GM08714 (cell line): ENCODE measurements around the gene MTFP1.

Experiments
- H3K4me3 ChIP-seq: fragments of 200-500 bp; sonication (Bioruptor generic); 2 replicates; pipeline ENCODE4 v1.5.1; 2014; ENCODE audit warnings: mild to moderate bottlenecking, low read length, inconsistent platforms
- ZNF274 ChIP-seq: IDR thresholded peaks from 2 replicates; pipeline ENCODE4 v1.6.1; 2012; ENCODE audit warnings: mild to moderate bottlenecking, low read depth, low read length

The MTFP1 gene

DNA sequence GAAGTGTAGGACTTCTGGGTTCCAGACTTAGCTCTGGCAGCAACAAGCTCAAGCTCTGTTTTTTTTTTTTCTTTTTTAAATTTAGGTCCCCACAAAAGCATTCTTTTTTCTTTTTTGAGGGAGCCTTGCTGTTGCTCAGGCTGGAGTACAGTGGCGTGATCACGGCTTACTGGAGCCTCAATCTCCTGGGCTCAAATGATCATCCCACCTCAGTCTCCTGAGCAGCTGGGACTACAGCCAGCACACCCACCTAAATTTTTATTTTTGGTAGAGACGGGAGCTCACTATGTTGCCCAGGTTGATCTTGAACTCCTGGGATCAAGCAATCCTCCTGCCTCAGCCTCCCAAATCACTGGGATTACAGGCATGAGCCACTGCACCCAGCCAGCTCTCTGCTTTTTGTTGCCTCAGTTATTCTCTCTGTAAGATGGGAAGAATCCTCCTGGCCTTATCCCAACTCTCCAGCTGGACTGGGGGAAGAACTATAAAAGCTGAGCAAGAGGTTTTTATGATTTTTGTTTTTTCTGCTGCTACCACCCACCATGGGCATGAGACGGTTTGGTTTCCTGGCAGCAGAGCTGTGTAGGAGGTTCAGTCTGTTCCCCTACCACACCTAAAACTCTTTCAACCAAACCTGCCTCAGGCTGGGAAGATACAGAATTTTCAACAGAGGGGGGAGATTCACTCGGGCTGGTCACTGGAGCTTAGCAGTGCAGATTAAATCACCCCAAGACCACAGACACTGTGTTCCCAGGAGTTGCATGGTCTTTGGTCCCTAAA lies 11.6 kb upstream of the MTFP1 start:
- H3K4me3 ChIP-seq, result no peak overlapping the region
- TF ChIP-seq ZNF274, result no peak

DNA sequence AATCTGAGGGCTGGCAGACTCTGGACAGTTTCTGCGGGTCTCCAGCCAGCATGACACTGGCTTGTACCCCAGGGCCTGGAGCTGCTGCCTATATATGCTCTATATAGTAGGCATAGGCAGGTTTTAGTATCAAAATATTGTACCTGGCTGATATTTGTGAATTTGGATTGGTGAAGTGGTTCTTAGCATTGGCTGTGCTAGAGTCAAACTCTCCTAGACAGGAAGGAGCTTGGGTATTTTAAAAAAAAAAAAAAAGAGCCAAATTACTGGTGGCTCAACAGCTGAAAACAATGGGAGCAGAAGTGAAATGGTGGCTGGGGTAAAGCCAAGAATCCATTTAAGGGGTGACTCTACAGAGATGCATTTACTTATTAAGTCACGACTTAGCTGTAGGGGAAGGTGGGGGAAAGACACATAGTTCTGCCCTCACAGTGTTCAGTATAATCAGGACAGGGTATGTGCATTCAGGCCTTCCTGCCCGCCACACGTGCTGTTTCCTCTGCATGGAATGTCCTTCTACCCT lies 11.0 kb upstream of the MTFP1 start:
- no peak overlapping the region for H3K4me3 ChIP-seq
- no peak for TF ChIP-seq ZNF274

- no peak overlapping the region for H3K4me3 ChIP-seq
- no peak for TF ChIP-seq ZNF274
Measured at GRCh38 chr22:30416403-30416802, 9.2 kb upstream of the MTFP1 start.

- no peak for TF ChIP-seq ZNF274
- no peak overlapping the region for H3K4me3 ChIP-seq
Measured at GRCh38 chr22:30416837-30417236, 8.7 kb upstream of the MTFP1 start.

DNA sequence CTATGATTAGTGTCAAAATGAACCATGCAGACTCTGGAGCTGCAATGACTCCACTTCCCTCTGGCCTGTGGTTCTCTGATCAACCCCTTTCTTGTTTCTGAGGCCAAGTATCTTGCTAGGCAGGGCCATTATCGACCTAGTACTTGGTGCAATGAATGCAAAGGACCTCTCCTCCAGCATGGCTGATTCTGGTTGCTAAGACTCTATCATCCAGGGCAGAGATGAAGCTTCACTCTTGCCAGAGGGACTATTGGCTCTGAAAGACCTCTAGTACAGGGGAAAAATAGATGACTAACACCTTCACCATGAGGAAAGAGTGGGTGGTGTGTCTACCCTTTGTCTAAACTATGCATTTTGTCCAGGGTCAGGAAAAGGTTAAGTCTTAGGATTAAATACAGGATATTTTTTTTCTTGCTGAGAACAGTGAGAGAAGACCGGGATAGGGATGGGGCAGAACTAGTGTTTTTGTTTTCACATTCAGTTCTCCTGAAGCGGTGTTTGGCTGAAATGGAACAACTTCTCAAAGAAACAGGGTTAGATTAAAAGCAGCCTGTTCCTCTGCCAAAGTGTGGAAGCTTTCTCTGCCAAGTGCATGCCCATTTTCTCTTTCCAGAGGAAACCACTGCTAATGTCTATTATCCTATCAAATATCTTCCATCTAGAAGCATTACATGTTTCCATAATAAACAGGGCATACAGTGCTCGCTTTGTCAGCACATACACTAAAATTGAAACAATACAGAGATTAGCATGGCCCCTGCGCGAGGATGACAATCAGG lies 5.0 kb upstream of the MTFP1 start:
- no peak for TF ChIP-seq ZNF274
- H3K4me3 ChIP-seq, result no peak overlapping the region

GRCh38 chr22:30421695-30422480 lies 3.7 kb upstream of the MTFP1 start:
- no peak for TF ChIP-seq ZNF274
- no peak overlapping the region for H3K4me3 ChIP-seq

DNA sequence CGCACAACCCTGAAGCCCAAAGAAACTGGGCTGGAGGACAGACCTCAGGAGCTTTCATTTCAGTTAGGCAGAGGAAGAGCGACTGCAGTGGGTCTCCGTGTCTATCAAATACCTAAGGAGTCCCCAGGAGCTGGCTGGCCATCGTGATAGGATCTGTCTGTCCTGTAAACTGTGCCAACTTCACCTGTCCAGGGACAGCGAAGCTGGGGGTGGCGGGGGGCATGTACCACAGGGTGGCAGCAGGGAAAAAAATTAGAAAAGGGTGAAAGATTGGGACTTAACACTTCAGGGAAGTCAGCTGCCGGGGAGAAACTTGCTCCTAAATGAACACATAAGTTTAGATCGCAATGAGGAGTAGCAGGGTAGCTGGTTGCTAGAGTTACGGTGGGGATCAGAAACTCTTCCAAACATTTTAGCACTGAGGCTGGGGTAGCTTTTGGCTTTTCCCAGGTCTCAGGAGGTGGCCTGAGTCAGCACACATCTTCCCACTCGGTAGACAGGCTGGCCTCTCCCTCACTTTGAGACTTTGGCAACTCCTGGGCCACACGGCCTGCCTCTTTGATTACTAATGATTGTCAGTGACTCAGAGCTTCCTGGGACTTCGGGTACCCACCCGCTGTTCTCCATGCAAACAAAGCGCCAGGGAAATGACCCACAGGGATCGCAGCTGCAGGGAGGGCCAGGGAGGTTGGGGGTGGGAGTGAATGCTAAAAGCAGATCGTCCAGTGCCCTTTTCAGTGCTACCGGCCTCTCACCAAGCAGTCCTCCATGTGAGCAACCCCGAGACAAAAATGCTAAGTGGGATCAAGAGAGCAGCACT lies 2.9 kb upstream of the MTFP1 start:
- TF ChIP-seq ZNF274, result no peak
- peak overlapping the region; percentile 69 for H3K4me3 ChIP-seq

DNA sequence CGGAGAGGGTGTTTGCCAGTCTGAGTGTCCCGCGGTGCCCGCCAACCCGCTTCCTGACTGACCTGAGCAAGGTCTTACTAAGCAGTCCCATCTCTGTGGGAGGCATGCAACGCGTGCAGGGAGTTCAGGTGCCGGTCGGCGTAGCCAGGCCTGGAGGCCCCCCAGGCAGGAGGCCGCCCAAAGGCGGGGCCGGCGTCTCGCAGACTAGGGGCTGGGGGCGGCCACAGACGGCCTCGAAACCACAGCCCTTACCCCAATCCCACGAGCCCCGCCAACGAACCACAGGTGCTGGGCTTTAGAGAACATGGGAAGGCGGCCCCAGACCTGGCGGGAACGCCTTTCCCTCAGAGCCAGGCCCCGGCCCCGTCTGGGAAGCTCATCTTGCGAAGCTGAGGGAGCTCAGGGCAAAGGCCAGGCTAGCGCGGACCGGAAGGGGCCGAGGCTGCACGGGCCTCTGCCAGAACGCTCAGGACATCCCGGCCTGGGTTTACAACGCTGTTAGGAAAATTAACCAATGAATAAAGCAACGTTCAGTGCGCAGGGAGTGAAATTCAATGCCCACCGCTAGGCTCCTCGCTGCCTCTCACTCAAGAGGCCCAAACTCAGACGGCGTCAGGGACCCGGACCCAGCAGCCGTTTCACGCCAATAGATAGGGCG lies 2.1 kb upstream of the MTFP1 start:
- H3K4me3 ChIP-seq, result peak overlapping the region; percentile 69
- no peak for TF ChIP-seq ZNF274

- no peak for TF ChIP-seq ZNF274
- H3K4me3 ChIP-seq, result peak overlapping the region; percentile 76
Measured at GRCh38 chr22:30423959-30424533, 1.5 kb upstream of the MTFP1 start.

- H3K4me3 ChIP-seq, result peak overlapping the region; percentile 76
- TF ChIP-seq ZNF274, result no peak
Measured at GRCh38 chr22:30424534-30425326, 838 bp upstream of the MTFP1 start.

DNA sequence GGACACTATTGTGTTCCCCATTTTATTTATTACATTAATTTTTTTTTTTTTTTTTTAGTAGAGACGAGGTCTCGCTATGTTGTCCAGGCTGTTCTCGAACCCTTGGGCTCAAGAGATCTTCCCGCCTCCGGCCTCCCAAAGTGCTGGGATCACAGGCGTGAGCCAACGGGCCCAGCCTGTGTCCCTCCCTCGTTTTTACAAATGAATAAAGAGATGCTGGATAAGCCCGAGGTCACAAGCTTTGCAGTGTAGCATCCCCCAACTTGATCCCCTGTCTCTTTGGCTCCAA lies 297 bp upstream of the MTFP1 start:
- H3K4me3 ChIP-seq, result peak overlapping the region; percentile 76
- TF ChIP-seq ZNF274, result no peak
